ENCODE measurements around the gene HES5. TPM values are rescaled to one million over a fixed set of nuclear protein-coding genes. Genes with fewer than 3 reads are reported as not detected.

HES5 gene
- total RNA-seq, 1 experiment from 2014 or later, result not detected

GRCh38 chr1:2486558-2486957 is 43.5 kb downstream of the HES5 start:
- no peak overlapping the region for H2BK15ac ChIP-seq (ENCODE audit: low read depth, low read length)
- no peak overlapping the region for H4K91ac ChIP-seq (ENCODE audit: insufficient read length, low read depth, low read length)
- TF ChIP-seq CTCF (conservative IDR thresholded peaks at IDR 0.05), result no peak
- H3K23me2 ChIP-seq (ENCODE audit: insufficient read length, low read depth, low read length, poor library complexity, severe bottlenecking), result no peaks in the 10 kb centered on the region
- H2BK5ac ChIP-seq (ENCODE audit: insufficient read length, low read length), result no peak overlapping the region
- H3K9me3 ChIP-seq (ENCODE audit: control insufficient read depth, low read depth, low read length), result no peaks in the 10 kb centered on the region
- Mint-ChIP-seq H3K36me3 (ENCODE audit: insufficient read depth in 1 of 3, low read depth in 3 of 3) (0 out of 7 replicates have a peak, but pooled peaks cover 0 to 8% (median 0%) of the 10 kb centered on the region in 3 experiments), H3K4me3 (no peak overlapping the region), H3K4me1 (no peaks in the 10 kb centered on the region), H3K27ac (no peak overlapping the region), H3K27me3 (ENCODE audit: low read depth) (peaks cover 36% of the 10 kb centered on the region), H3K9me3 (peaks cover 14 to 16% of the 10 kb centered on the region in 2 experiments)
- H3K4me2 ChIP-seq (ENCODE audit: insufficient read depth, insufficient read length, low read length), result no peak overlapping the region
- H3K4me1 ChIP-seq (ENCODE audit: insufficient read depth, low read length), result no peaks in the 10 kb centered on the region
- no peak overlapping the region for H3K27ac ChIP-seq (ENCODE audit: insufficient read length, low read depth, low read length)
- H2BK120ac ChIP-seq (ENCODE audit: low read depth, low read length, poor library complexity, severe bottlenecking), result no peak overlapping the region
- no peaks in the 10 kb centered on the region for H3K79me2 ChIP-seq (ENCODE audit: insufficient read depth, low read length)
- no peak overlapping the region for H3K18ac ChIP-seq (ENCODE audit: insufficient read length, low read depth, low read length)
- no peaks in the 10 kb centered on the region for H4K20me1 ChIP-seq (ENCODE audit: control insufficient read depth, insufficient read depth, insufficient read length)
- H3K14ac ChIP-seq (ENCODE audit: insufficient read depth, low read length), result no peak overlapping the region
- H3K56ac ChIP-seq (ENCODE audit: insufficient read length, low read depth, low read length), result no peak overlapping the region
- H2BK12ac ChIP-seq (ENCODE audit: insufficient read length, low read depth, low read length), result no peak overlapping the region
- no peak overlapping the region for H4K8ac ChIP-seq (replicated peaks; ENCODE audit: insufficient read length, low read depth, low read length)
- no peak overlapping the region for H2AK5ac ChIP-seq (ENCODE audit: insufficient read length, low read length)
- H2BK20ac ChIP-seq (ENCODE audit: low read depth, low read length, poor library complexity, severe bottlenecking), result no peak overlapping the region
- no CpG with 5 or more reads among the region's 9 CpGs for WGBS (ENCODE audit: extremely low coverage, insufficient read length, low lambda C conversion rate)
- no peak overlapping the region for H3K9ac ChIP-seq (ENCODE audit: extremely low read depth, insufficient read length, low read length)
- no peak overlapping the region for H4K5ac ChIP-seq (ENCODE audit: insufficient read length, low read depth, low read length)
- H3K23ac ChIP-seq (ENCODE audit: insufficient read length, low read depth, low read length), result no peak overlapping the region
- H3K4ac ChIP-seq (ENCODE audit: low read depth, low read length), result no peak overlapping the region
- H2AFZ ChIP-seq (ENCODE audit: low read length), result no peak overlapping the region
- H3T11ph ChIP-seq (ENCODE audit: low read length), result no peak overlapping the region
- no peaks in the 10 kb centered on the region for H3K79me1 ChIP-seq (ENCODE audit: insufficient read depth, low read depth, low read length, poor library complexity, severe bottlenecking)
- no peaks in the 10 kb centered on the region for H3K27me3 ChIP-seq (ENCODE audit: insufficient read depth, low read length)
- DNase-seq, result no peak
